IMR-90 (cell line): Measurements from ENCODE around the gene PLA2G15. TPM values are rescaled to one million over a fixed set of nuclear protein-coding genes. Genes with fewer than 3 reads are reported as not detected.

Experiments used
- ATAC-seq: fragments of 200-7000 bp; cut with Tn5 transposase; 2 replicates; pipeline ENCODE4 v1.9.1; 2020; ENCODE audit warnings: low read depth, mild to moderate bottlenecking, moderate library complexity
- BruUV-seq: library from RNA; stranded (reverse); fragments of 400-500 nt; replicated peaks from 2 replicates; lab custom pipeline; 2021; lab: Mats Ljungman, UMichigan
- CTCF ChIA-PET: fragments of 300-600 bp; formaldehyde crosslinking; extraction: SDS; loops from one replicate; lab custom pipeline; 2021; ENCODE audit warnings: antibody characterized with exemption; lab: Yijun Ruan, JAX
- POLR2A ChIA-PET: fragments of 300-600 bp; sonication (Branson Sonifier 250); formaldehyde crosslinking; loops from one replicate; lab custom pipeline; 2022; ENCODE audit warnings: antibody characterized with exemption; ENCODE audit not compliant: unreplicated experiment; lab: Charles Lee
- DNase-seq: peaks from one replicate; pipeline ENCODE4 v3.0.0; 2013
- H2AFZ ChIP-seq: replicated peaks from 2 replicates; pipeline ENCODE3; 2013; ENCODE audit warnings: low read length, mild to moderate bottlenecking; ENCODE audit not compliant: poor library complexity
- H2AK5ac ChIP-seq: 2 replicates; pipeline ENCODE4 v1.6.1; 2013; ENCODE audit warnings: low read depth, low read length, inconsistent platforms
- H2AK9ac ChIP-seq: replicated peaks from 2 replicates; pipeline ENCODE3; 2013; ENCODE audit warnings: mild to moderate bottlenecking, low read depth, low read length, moderate library complexity; ENCODE audit not compliant: poor library complexity
- H2BK120ac ChIP-seq: 2 replicates; pipeline ENCODE4 v1.6.1; 2013; ENCODE audit warnings: low read depth, low read length, inconsistent platforms
- H2BK15ac ChIP-seq: 3 replicates; pipeline ENCODE4 v1.6.1; 2013; ENCODE audit warnings: low read depth, low read length, inconsistent platforms
- H2BK20ac ChIP-seq: 2 replicates; pipeline ENCODE4 v1.6.1; 2013; ENCODE audit warnings: low read depth, mild to moderate bottlenecking, inconsistent platforms, low read length, moderate library complexity
- H2BK5ac ChIP-seq: 2 replicates; pipeline ENCODE4 v1.6.1; 2013; ENCODE audit warnings: mild to moderate bottlenecking, low read depth, low read length, inconsistent platforms; ENCODE audit not compliant: poor library complexity, severe bottlenecking
- H3K14ac ChIP-seq: replicated peaks from 2 replicates; pipeline ENCODE4 v1.6.1; 2013; ENCODE audit warnings: low read depth, low read length, inconsistent platforms
- H3K18ac ChIP-seq: 2 replicates; pipeline ENCODE4 v1.6.1; 2013; ENCODE audit warnings: low read depth, low read length, control low read depth
- H3K23ac ChIP-seq: 2 replicates; pipeline ENCODE4 v1.6.1; 2013; ENCODE audit warnings: low read depth, low read length, inconsistent platforms
- H3K27ac ChIP-seq: 2 replicates; pipeline ENCODE4 v1.5.1; 2013; ENCODE audit warnings: mild to moderate bottlenecking, control low read depth, low read length; ENCODE audit not compliant: insufficient read depth
- H3K27me3 ChIP-seq: 2 replicates; pipeline ENCODE4 v1.6.1; 2013; ENCODE audit warnings: low read length; ENCODE audit not compliant: control insufficient read depth, insufficient read depth
- H3K36me3 ChIP-seq: 2 replicates; pipeline ENCODE4 v1.6.1; 2013; ENCODE audit warnings: low read length, mixed read lengths; ENCODE audit not compliant: control insufficient read depth, insufficient read depth
- H3K4ac ChIP-seq: 2 replicates; pipeline ENCODE4 v1.6.1; 2013; ENCODE audit warnings: low read depth, low read length, inconsistent platforms
- H3K4me1 ChIP-seq: 2 replicates; pipeline ENCODE4 v1.6.1; 2013; ENCODE audit warnings: low read length, mixed read lengths; ENCODE audit not compliant: control insufficient read depth, insufficient read depth
- H3K4me2 ChIP-seq: 2 replicates; pipeline ENCODE4 v1.6.1; 2013; ENCODE audit warnings: low read depth, mild to moderate bottlenecking, control low read depth, low read length, moderate library complexity
- H3K4me3 ChIP-seq: 2 replicates; pipeline ENCODE4 v1.5.1; 2013; ENCODE audit warnings: low read depth, mild to moderate bottlenecking, control low read depth, low read length, moderate library complexity; ENCODE audit not compliant: insufficient read depth
- H3K56ac ChIP-seq: 2 replicates; pipeline ENCODE4 v1.6.1; 2013; ENCODE audit warnings: low read length, inconsistent platforms; ENCODE audit not compliant: insufficient read depth; ENCODE audit errors: extremely low read depth
- H3K79me1 ChIP-seq, 2 experiments: 2 replicates each; pipeline ENCODE4 v1.6.1; 2013; ENCODE audit warnings: low read length in 2 of 2, inconsistent platforms in 1 of 2, low read depth in 1 of 2
- H3K9ac ChIP-seq: 2 replicates; pipeline ENCODE4 v1.6.1; 2013; ENCODE audit warnings: low read depth, low read length, control low read depth
- H3K9me1 ChIP-seq: 2 replicates; pipeline ENCODE4 v1.6.1; 2013; ENCODE audit warnings: low read length, inconsistent platforms; ENCODE audit not compliant: insufficient read depth
- H3K9me3 ChIP-seq: 2 replicates; pipeline ENCODE4 v1.6.1; 2013; ENCODE audit warnings: low read length; ENCODE audit not compliant: control insufficient read depth, insufficient read depth
- H4K20me1 ChIP-seq: 2 replicates; pipeline ENCODE4 v1.6.1; 2013; ENCODE audit warnings: low read length, inconsistent platforms; ENCODE audit not compliant: insufficient read depth
- H4K5ac ChIP-seq: 2 replicates; pipeline ENCODE4 v1.6.1; 2013; ENCODE audit warnings: mild to moderate bottlenecking, low read depth, low read length, control low read depth
- H4K8ac ChIP-seq, 2 experiments: 2 replicates each; pipeline ENCODE4 v1.6.1; 2013; ENCODE audit warnings: low read depth in 2 of 2, low read length in 2 of 2, control low read depth in 1 of 2, inconsistent platforms in 1 of 2
- H4K91ac ChIP-seq: 2 replicates; pipeline ENCODE4 v1.6.1; 2013; ENCODE audit warnings: low read depth, low read length, inconsistent platforms; ENCODE audit not compliant: insufficient read depth
- POLR2A ChIP-seq: IDR thresholded peaks from 2 replicates; pipeline ENCODE4 v1.6.1; 2012; ENCODE audit warnings: mild to moderate bottlenecking, low read depth, low read length
- WGBS, 2 experiments: methylation state at CpG; one replicate each; pipeline versions ENCODE4 v1.1.5 to v1.1.7; 2013; ENCODE audit warnings: missing lambda C conversion rate in 2 of 2; ENCODE audit not compliant: insufficient read length in 1 of 2; ENCODE audit errors: extremely low coverage in 2 of 2; 5-methylcytosine and 5-hydroxymethylcytosine counted together
- dilution Hi-C: fragments of 300-500 bp; cut with HindIII; formaldehyde crosslinking; loops from one replicate; pipeline ENCODE4 v1.14.3; 2018; ENCODE audit warnings: low sequenced_read_pairs; ENCODE audit not compliant: unreplicated experiment
- in situ Hi-C: fragments of 300-500 bp; cut with MboI; formaldehyde crosslinking; loops from 3 replicates; pipeline ENCODE4 v1.14.3; 2019; ENCODE audit warnings: low sequenced_read_pairs, inconsistent platforms, mixed read lengths
- intact Hi-C: fragments of 100-400 bp; cut with micrococcal nuclease; formaldehyde crosslinking; loops from 2 replicates; pipeline ENCODE4 v1.10.0; 2022
- polyA plus RNA-seq, 3 experiments: library from polyadenylated mRNA; depleted of rRNA; stranded (reverse); fragments of >200 nt; gene quantifications; 2 replicates each; pipeline ENCODE4 v1.2.3, GENCODE V29; 2012; ENCODE audit warnings: low replicate concordance in 1 of 3
- total RNA-seq: library from RNA; depleted of rRNA; stranded (reverse); fragments of >200 nt; gene quantifications from 2 replicates; pipeline ENCODE4 v1.2.3, GENCODE V29; 2012

The PLA2G15 gene
- total and polyA plus RNA-seq, 2 of the 4 experiments (the other 2 are of a cell fraction), result 19.5 to 31.7 TPM

DNA sequence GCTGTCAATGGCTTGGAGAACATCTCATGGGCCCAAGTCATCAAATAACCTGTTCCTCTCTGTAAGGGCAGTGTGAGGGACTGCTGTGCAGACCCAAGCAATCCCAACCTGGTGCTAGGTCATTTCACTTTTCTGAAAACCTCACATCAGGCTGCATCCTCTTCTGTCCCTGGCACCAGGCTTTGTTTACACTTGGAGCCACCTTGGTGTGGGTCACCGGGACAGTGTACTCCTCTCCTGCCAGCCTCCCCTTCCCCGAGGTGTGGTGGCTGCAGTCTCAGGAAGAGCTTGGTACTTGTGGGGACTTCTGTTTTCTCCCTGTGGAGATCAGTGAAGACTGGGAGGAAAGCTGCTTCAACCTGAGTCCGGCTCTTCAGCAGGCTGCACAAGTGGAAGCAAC is 53.1 kb downstream of the PLA2G15 start:
- Histone ChIP-seq H3K23ac (0 out of 2 replicates have a peak overlapping the region, but pooled peaks have one; percentile 23), H3K9ac (no peak overlapping the region), H3K56ac (no peak overlapping the region), H3K18ac (no peak overlapping the region), H2AFZ (no peak overlapping the region), H4K5ac (no peak overlapping the region), H3K4me1 (peaks cover 7% of the 10 kb centered on the region; the same call in 1 of the 2 replicates), H2AK5ac (no peak overlapping the region), H2BK120ac (no peak overlapping the region), H3K9me3 (no peaks in the 10 kb centered on the region), H2BK20ac (no peak overlapping the region), H4K8ac (no peak overlapping the region), H2BK15ac (no peak overlapping the region), H3K14ac (0 out of 2 replicates have a peak overlapping the region, but pooled peaks have one; percentile 8), H3K27ac (no peak overlapping the region), H3K4ac (peak overlapping the region; percentile 36; the same call in 1 of the 2 replicates), H2AK9ac (no peak overlapping the region), H3K36me3 (peaks cover 59% of the 10 kb centered on the region), H3K9me1 (peaks cover 8% of the 10 kb centered on the region; the same call in 1 of the 2 replicates), H4K91ac (no peak overlapping the region), H3K27me3 (no peaks in the 10 kb centered on the region), H3K4me3 (no peak overlapping the region), H2BK5ac (peak overlapping the region; percentile 37), H3K79me1 (peaks cover 15 to 64% of the 10 kb centered on the region in 2 experiments; a peak in 3 of 4 replicates), H3K4me2 (no peak overlapping the region), H4K20me1 (peaks cover 16% of the 10 kb centered on the region)
- intact Hi-C loops (loop anchor here (5.0 kb wide), 1 partner anchor 36 kb away; the partner anchor contains the start of gene SLC7A6), in situ Hi-C loops (no loop called here), dilution Hi-C loops (no loop called here)
- no TSS peak for BruUV-seq
- POLR2A ChIA-PET, result no interaction called here
- CTCF ChIA-PET, result no interaction called here
- no peak for TF ChIP-seq POLR2A
- DNase-seq, result no peak
- 100% methylated on average over 1 of the region's 3 CpGs; no CpG with 5 or more reads in 1 of the 2 experiments for WGBS, 2 experiments
- no peak for ATAC-seq
